Upper lobe of left lung (tissue), 4 donors: ENCODE data around the gene EPHB3.

Source experiments
- CTCF ChIP-seq, 6 experiments: fragments of 450-650 bp in 4 of 6; fragments of 200-600 bp in 2 of 6; sonication (generic) in 2 of 6; IDR thresholded peaks; one replicate each; pipeline ENCODE4 v1.5.1; 2016 to 2019; ENCODE audit warnings: antibody characterized with exemption in 6 of 6
- EP300 ChIP-seq, 4 donors: sonication (generic); formaldehyde crosslinking; IDR thresholded peaks; one replicate each; pipeline ENCODE4 v1.5.1; 2017; ENCODE audit warnings: antibody characterized with exemption in 4 of 4, control low read depth in 2 of 4

- TF ChIP-seq CTCF (IDR thresholded peaks at IDR 0.05), result no peak
- no peak for TF ChIP-seq EP300 (IDR thresholded peaks at IDR 0.05)
These were observed 16.6 kb downstream of the EPHB3 start for GRCh38 chr3:184578218-184578617.
